Forelimb muscle (tissue), 1 donor: Measurements from ENCODE around the gene RNF5. TPM values are rescaled to one million over a fixed set of nuclear protein-coding genes. Genes with fewer than 3 reads are reported as not detected.
"Not testable (repeated sequence)": the region's sequence is repeated elsewhere in the genome, so short reads cannot be mapped to it uniquely, and the experiment has no call there.

ENCODE experiments used
- DNase-seq: peaks from one replicate; pipeline ENCODE4 v3.0.0-alpha.2; 2013; ENCODE audit warnings: low read depth
- polyA plus RNA-seq: library from polyadenylated mRNA; unstranded; fragments of 120-200 nt; gene quantifications from one replicate; pipeline ENCODE4 v1.2.1, GENCODE V29; 2013; ENCODE audit not compliant: insufficient read length

Gene RNF5
- polyA plus RNA-seq, 1 donor, result 50.9 TPM

- peak; percentile 94 for DNase-seq
Observed at GRCh38 chr6:32175711-32176475, 2.3 kb upstream of the RNF5 start, which contains the start of gene AGPAT1. Gene AGPAT1 (minus strand): TSS chr6:32176084. CDS start chr6:32171496, 4,588 bp downstream.

- DNase-seq, result no peak
Observed at GRCh38 chr6:32176476-32177182, 1.6 kb upstream of the RNF5 start.

GRCh38 chr6:32177183-32177787 is 920 bp upstream of the RNF5 start:
- DNase-seq, result no peak

- no peak for DNase-seq
Observed at GRCh38 chr6:32178547-32179440, 589 bp downstream of the RNF5 start.

- DNase-seq, result no peak
Observed at GRCh38 chr6:32179766-32180405, 1.7 kb downstream of the RNF5 start.

GRCh38 chr6:32181148-32181702 is 3.0 kb downstream of the RNF5 start:
- no peak for DNase-seq

GRCh38 chr6:32181915-32182529 is 3.8 kb downstream of the RNF5 start:
- DNase-seq, result no peak

- DNase-seq, result no peak
Observed at GRCh38 chr6:32182555-32182981, 4.4 kb downstream of the RNF5 start.

- DNase-seq, result no peak
Observed at GRCh38 chr6:32183030-32183429, 4.8 kb downstream of the RNF5 start.

- DNase-seq, result no peak
Observed at GRCh38 chr6:32183483-32184083, 5.4 kb downstream of the RNF5 start.

GRCh38 chr6:32184084-32184640 is 6.0 kb downstream of the RNF5 start, which contains the start of gene AGER:
Gene AGER (minus strand): TSS chr6:32184253. CDS start chr6:32184222, 31 bp downstream.
- no peak for DNase-seq

- DNase-seq, result not testable (repeated sequence)
Observed at GRCh38 chr6:32185681-32186131, 7.5 kb downstream of the RNF5 start.

GRCh38 chr6:32186151-32186840 is 8.1 kb downstream of the RNF5 start:
- not testable (repeated sequence) for DNase-seq

- no peak for DNase-seq
Observed at GRCh38 chr6:32187009-32187709, 9.0 kb downstream of the RNF5 start.

- DNase-seq, result not testable (repeated sequence)
Observed at GRCh38 chr6:32187725-32188380, 9.6 kb downstream of the RNF5 start.

GRCh38 chr6:32188381-32189068 is 10.3 kb downstream of the RNF5 start:
- DNase-seq, result no peak
